ENCODE data around the gene RGS7.
"Not testable (repeated sequence)": the region's sequence is repeated elsewhere in the genome, so short reads cannot be mapped to it uniquely, and the experiment has no call there.

Gene RGS7

DNA sequence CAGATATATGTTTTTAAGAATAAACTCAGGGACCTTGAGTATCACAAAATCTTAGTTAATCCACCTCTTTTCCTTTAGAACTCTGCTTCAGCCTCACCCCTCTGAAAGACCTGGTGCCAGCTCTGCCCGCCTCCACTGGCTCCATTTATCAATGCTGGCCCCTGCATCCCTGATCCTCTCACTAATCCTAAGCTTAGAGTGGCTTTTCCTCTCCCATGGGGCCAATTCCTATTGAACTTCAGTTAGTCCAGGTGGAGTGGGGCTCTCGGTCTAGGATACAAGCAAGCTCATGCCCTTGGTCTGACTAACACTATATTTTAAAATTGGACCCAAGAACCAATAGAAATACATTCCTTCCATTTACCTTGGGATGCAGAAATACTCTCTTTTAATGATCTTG, 87.0 kb downstream of the RGS7 start:
- Mint-ChIP-seq H3K27ac (no peak overlapping the region), H3K4me1 (ENCODE audit: low read depth) (no peaks in the 10 kb centered on the region), H3K9me3 (peaks cover 16% of the 10 kb centered on the region), H3K36me3 (ENCODE audit: low read depth) (no peaks in the 10 kb centered on the region), H3K4me3 (no peak overlapping the region), H3K27me3 (no peaks in the 10 kb centered on the region)

- Mint-ChIP-seq H3K9me3 (peaks cover 16% of the 10 kb centered on the region), H3K4me3 (no peak overlapping the region), H3K27me3 (no peaks in the 10 kb centered on the region), H3K4me1 (ENCODE audit: low read depth) (no peaks in the 10 kb centered on the region), H3K27ac (no peak overlapping the region), H3K36me3 (ENCODE audit: low read depth) (no peaks in the 10 kb centered on the region)
Observed at GRCh38 chr1:241269116-241269515, 87.9 kb downstream of the RGS7 start.

- no peak overlapping the region for H3K27ac Mint-ChIP-seq
- no peaks in the 10 kb centered on the region for H3K4me1 Mint-ChIP-seq (ENCODE audit: low read depth)
- no peaks in the 10 kb centered on the region for H3K36me3 Mint-ChIP-seq (ENCODE audit: low read depth)
- no peaks in the 10 kb centered on the region for H3K9me3 Mint-ChIP-seq
- H3K27me3 Mint-ChIP-seq: no peaks in the 10 kb centered on the region
- no peak overlapping the region for H3K4me3 Mint-ChIP-seq
Observed at GRCh38 chr1:241266121-241266520, 90.9 kb downstream of the RGS7 start.

GRCh38 chr1:241265428-241265827, 91.6 kb downstream of the RGS7 start:
- Mint-ChIP-seq H3K36me3 (ENCODE audit: low read depth) (no peaks in the 10 kb centered on the region), H3K4me1 (ENCODE audit: low read depth) (no peaks in the 10 kb centered on the region), H3K9me3 (no peaks in the 10 kb centered on the region), H3K27me3 (no peaks in the 10 kb centered on the region), H3K4me3 (no peak overlapping the region), H3K27ac (no peak overlapping the region)

DNA sequence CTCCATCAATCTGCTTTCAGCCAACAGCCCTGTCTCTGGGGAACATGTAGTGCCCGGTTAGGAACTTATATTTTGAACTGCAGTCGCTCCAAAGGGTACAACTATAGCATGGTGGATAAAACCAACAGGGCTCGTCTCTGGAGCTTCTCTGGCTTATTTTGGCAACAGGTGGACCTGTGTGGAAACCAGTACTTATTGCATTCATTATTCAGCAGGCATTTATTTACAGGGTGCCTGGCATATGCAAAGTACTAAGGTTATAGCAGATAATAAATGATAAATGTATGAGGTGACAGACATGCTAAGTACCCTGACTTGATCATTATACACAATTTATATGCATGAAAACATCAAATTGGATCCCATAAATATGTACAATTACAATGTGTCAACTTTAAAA, 93.7 kb downstream of the RGS7 start:
- peaks cover 8% of the 10 kb centered on the region for H3K9me3 Mint-ChIP-seq
- no peaks in the 10 kb centered on the region for H3K4me1 Mint-ChIP-seq (ENCODE audit: low read depth)
- no peaks in the 10 kb centered on the region for H3K27me3 Mint-ChIP-seq
- no peaks in the 10 kb centered on the region for H3K36me3 Mint-ChIP-seq (ENCODE audit: low read depth)
- H3K4me3 Mint-ChIP-seq: no peak overlapping the region
- no peak overlapping the region for H3K27ac Mint-ChIP-seq

GRCh38 chr1:241253471-241253870, 103.5 kb downstream of the RGS7 start:
- Mint-ChIP-seq H3K9me3 (peaks cover 17% of the 10 kb centered on the region), H3K4me1 (ENCODE audit: low read depth) (no peaks in the 10 kb centered on the region), H3K36me3 (ENCODE audit: low read depth) (no peaks in the 10 kb centered on the region), H3K27me3 (no peaks in the 10 kb centered on the region), H3K4me3 (no peak overlapping the region), H3K27ac (no peak overlapping the region)

- Mint-ChIP-seq H3K4me3 (no peak overlapping the region), H3K36me3 (ENCODE audit: low read depth) (no peaks in the 10 kb centered on the region), H3K9me3 (peaks cover 24% of the 10 kb centered on the region), H3K4me1 (ENCODE audit: low read depth) (no peaks in the 10 kb centered on the region), H3K27me3 (no peaks in the 10 kb centered on the region), H3K27ac (no peak overlapping the region)
Observed at GRCh38 chr1:241250465-241250864, 106.5 kb downstream of the RGS7 start.

DNA sequence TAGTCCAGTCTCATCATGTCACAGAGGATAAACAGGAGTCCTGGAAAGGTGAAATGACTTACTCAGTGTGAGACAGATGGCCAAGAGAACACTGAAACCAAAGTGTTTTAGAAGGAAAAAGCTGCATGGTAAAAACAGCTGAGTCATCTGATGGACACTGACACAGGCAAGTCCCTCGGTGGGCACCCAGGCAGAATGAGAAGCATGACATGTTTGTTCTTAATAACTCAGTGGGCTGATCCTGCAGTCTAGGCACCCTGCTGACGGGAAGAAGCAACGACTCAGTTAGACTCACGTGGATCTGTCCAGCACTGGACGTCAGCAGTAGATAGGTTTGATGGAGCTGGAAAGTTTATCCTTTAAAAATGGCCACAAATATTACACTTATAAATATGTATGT, 116.9 kb downstream of the RGS7 start:
- H3K27me3 Mint-ChIP-seq: no peaks in the 10 kb centered on the region
- H3K4me3 Mint-ChIP-seq: no peak overlapping the region
- H3K36me3 Mint-ChIP-seq (ENCODE audit: low read depth): no peaks in the 10 kb centered on the region
- H3K27ac Mint-ChIP-seq: no peak overlapping the region
- H3K4me1 Mint-ChIP-seq (ENCODE audit: low read depth): no peaks in the 10 kb centered on the region
- no peaks in the 10 kb centered on the region for H3K9me3 Mint-ChIP-seq

DNA sequence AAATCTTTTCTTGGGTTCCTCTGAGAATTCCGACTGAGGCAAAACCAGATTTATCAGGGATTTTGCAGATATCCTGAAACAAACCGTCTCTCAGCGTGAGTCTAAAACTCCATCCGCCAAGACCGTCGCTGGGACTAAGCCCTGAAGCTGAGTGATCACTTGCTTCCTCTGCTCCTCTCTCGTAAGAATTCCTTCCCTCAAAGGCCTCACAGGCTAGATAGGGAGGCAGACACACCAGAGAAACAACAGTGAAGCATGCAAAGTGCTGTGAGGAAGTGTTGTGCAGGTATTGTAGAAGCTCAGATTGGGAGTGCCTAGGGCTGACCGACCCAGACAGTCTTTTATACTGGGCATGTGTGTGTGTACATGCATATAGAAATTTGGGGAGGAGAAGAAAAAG, 119.1 kb downstream of the RGS7 start:
- Mint-ChIP-seq H3K27ac (no peak overlapping the region), H3K36me3 (ENCODE audit: low read depth) (no peaks in the 10 kb centered on the region), H3K4me1 (ENCODE audit: low read depth) (no peaks in the 10 kb centered on the region), H3K27me3 (no peaks in the 10 kb centered on the region), H3K9me3 (peaks cover 3% of the 10 kb centered on the region), H3K4me3 (no peak overlapping the region)

DNA sequence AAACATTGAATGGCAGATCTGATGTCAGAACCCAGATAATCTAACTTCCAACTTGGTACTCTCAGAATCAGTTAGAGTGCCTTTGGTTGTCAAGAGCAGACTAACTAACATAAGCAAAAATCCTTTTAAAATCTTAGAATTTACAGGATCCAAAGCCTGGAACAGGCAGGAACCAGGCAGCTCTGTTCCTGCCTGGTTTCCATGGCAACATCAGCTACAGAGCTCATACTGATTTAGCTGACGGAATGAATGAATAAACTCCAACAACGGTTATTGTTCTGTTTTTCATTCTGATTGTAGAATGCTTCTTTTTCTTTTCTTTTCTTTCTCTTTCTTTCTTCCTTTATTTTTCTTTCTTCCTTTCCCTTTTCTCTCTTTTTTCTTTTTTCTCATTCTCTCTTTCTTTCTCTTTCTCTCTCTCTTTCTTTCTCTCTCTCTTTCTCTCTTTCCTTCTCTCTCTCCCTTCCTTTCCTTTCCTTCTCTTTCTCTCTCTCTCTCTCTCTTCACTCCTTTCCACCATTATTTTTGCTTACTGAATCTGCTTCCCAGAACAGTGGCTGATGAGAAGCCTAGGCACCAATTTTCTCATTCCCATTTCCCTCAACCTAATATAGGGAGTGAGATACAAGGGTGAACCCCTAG, 121.6 kb downstream of the RGS7 start:
- H3K27ac Mint-ChIP-seq: no peak overlapping the region
- H3K4me1 Mint-ChIP-seq (ENCODE audit: low read depth): no peaks in the 10 kb centered on the region

DNA sequence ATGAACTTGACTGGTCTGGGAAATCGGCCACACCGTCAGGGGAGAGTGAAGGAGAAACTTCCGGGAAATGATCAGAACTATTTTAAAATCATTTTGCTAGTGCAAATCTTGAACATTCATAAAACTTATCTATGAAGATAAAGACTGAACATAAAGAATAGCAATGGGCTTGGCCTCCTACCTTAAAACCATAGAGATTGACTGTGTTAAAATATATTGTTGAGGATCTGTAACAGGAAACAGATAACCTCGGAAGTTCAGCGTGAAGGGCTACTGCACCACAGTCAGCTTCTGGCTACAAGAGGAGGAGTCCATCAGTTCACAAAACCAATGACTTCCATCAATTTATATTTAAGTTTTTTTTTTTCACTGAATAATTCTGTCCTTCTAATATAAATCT, 127.3 kb downstream of the RGS7 start:
- Mint-ChIP-seq H3K9me3 (peaks cover 7% of the 10 kb centered on the region), H3K4me3 (no peak overlapping the region), H3K27me3 (no peaks in the 10 kb centered on the region), H3K4me1 (ENCODE audit: low read depth) (no peaks in the 10 kb centered on the region), H3K36me3 (ENCODE audit: low read depth) (no peaks in the 10 kb centered on the region), H3K27ac (no peak overlapping the region)

More for the DNA sequence above, 121.6 kb downstream of the RGS7 start:
- no peaks in the 10 kb centered on the region for H3K27me3 Mint-ChIP-seq
- no peaks in the 10 kb centered on the region for H3K36me3 Mint-ChIP-seq (ENCODE audit: low read depth)
- no peak overlapping the region for H3K4me3 Mint-ChIP-seq
- peaks cover 3% of the 10 kb centered on the region for H3K9me3 Mint-ChIP-seq

- no peak overlapping the region for H3K4me3 Mint-ChIP-seq
- H3K27ac Mint-ChIP-seq: no peak overlapping the region
- H3K36me3 Mint-ChIP-seq (ENCODE audit: low read depth): no peaks in the 10 kb centered on the region
- no peaks in the 10 kb centered on the region for H3K27me3 Mint-ChIP-seq
- H3K4me1 Mint-ChIP-seq (ENCODE audit: low read depth): no peaks in the 10 kb centered on the region
- peaks cover 7% of the 10 kb centered on the region for H3K9me3 Mint-ChIP-seq
Observed at GRCh38 chr1:241229216-241229615, 127.8 kb downstream of the RGS7 start.

DNA sequence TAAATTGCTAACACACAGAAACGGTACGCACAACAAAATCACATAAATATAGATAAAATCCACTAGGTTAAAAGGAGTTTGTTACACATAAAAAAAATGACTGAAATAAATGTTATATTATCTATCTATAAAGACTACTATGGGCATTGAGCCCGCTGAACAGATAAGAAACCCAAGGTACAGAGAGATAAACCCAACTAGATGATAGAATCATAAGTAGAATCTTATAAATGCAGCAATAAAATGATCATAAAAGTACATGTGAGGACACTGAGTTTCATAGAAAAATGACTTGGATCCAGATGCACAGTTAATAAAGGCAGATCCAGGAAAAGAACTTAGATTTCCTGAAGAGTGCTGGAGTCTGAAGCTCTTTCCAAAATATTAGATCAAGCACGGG, 128.7 kb downstream of the RGS7 start:
- H3K27me3 Mint-ChIP-seq: no peaks in the 10 kb centered on the region
- H3K36me3 Mint-ChIP-seq (ENCODE audit: low read depth): no peaks in the 10 kb centered on the region
- H3K27ac Mint-ChIP-seq: no peak overlapping the region
- H3K4me3 Mint-ChIP-seq: no peak overlapping the region
- H3K4me1 Mint-ChIP-seq (ENCODE audit: low read depth): no peaks in the 10 kb centered on the region
- peaks cover 6% of the 10 kb centered on the region for H3K9me3 Mint-ChIP-seq

GRCh38 chr1:241225741-241226140, 131.3 kb downstream of the RGS7 start:
- Mint-ChIP-seq H3K4me3 (no peak overlapping the region), H3K27me3 (no peaks in the 10 kb centered on the region), H3K36me3 (ENCODE audit: low read depth) (no peaks in the 10 kb centered on the region), H3K4me1 (ENCODE audit: low read depth) (no peaks in the 10 kb centered on the region), H3K27ac (no peak overlapping the region), H3K9me3 (peaks cover 10% of the 10 kb centered on the region)

- H3K36me3 Mint-ChIP-seq (ENCODE audit: low read depth); H3K27me3 Mint-ChIP-seq; H3K27ac Mint-ChIP-seq; H3K4me3 Mint-ChIP-seq; H3K4me1 Mint-ChIP-seq (ENCODE audit: low read depth): not testable (repeated sequence)
- peaks cover 12% of the 10 kb centered on the region for H3K9me3 Mint-ChIP-seq
Observed at GRCh38 chr1:241224189-241224588, 132.8 kb downstream of the RGS7 start.

- not testable (repeated sequence) for H3K9me3 Mint-ChIP-seq; H3K36me3 Mint-ChIP-seq (ENCODE audit: low read depth); H3K4me3 Mint-ChIP-seq; H3K27ac Mint-ChIP-seq; H3K27me3 Mint-ChIP-seq; H3K4me1 Mint-ChIP-seq (ENCODE audit: low read depth)
Observed at GRCh38 chr1:241222813-241223212, 134.2 kb downstream of the RGS7 start.

Data from stimulated activated naive CD8-positive, alpha-beta T cell treated with anti-CD3 and anti-CD28 coated beads, Interleukin-15, Interleukin-2, amounts not matched to agents 100 ng/mL and 50 ng/mL, for 24 hours (primary cell).